Fibroblast of skin of back (primary cell): ENCODE results near the gene SLC2A4RG.
"Not testable (repeated sequence)": the region's sequence is repeated elsewhere in the genome, so short reads cannot be mapped to it uniquely, and the experiment has no call there.

Source experiments
- DNase-seq: peaks from one replicate; pipeline ENCODE4 v3.0.0-alpha.2; 2013

SLC2A4RG gene

DNA sequence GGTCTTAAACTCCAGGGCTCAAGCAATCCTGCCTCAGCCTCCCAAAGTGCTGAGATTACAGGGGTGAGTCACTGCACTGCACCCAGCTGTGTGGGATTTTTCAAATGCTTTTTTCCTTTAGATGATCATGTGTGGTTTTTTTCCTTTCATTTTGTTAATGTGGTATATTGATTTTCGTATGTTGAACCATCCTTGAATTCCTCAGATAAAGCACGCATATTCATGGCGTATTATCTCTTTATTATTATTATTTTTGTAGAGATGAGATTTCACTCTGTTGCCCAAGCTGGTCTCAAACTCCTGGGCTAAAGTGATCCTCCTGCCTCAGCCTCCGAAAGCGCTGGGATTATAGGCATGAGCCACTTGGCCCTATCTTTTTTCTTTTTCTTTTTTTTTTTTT is 24.7 kb upstream of the SLC2A4RG start:
- DNase-seq, result no peak

DNA sequence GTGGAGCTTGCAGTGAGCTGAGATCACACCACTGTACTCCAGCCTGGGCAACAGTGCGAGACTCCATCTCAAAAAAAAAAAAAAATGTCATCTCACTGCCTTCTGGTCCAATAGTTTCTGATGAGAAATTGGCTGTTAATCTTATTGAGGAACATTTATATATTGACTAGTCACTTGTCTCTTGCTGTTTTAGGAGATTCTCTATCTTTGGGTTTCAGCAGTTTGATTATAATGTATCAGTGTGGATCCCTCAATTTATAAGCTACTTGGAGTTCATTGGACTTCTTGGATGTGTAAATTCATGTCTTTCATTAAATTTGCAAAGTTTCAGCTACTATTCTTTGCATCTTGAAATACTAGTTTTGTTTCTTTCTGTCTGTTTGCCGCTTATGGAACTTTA is 20.6 kb upstream of the SLC2A4RG start:
- DNase-seq, result no peak

DNA sequence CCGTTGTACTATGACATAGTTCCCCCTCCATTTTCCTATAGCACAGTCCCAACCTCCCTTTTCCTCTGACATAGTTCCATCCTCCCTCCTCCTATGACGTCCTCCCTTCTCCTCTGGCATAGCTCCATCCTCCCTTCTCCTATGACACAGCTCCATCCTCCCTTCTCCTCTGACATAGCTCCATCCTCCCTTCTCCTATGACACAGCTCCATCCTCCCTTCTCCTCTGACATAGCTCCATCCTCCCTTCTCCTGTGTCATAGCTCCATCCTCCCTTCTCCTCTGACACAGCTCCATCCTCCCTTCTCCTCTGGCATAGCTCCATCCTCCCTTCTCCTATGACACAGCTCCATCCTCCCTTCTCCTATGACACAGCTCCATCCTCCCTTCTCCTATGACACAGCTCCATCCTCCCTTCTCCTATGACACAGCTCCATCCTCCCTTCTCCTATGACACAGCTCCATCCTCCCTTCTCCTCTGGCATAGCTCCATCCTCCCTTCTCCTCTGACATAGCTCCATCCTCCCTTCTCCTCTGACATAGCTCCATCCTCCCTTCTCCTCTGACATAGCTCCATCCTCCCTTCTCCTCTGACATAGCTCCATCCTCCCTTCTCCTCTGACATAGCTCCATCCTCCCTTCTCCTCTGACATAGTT is 16.5 kb upstream of the SLC2A4RG start:
- DNase-seq, result not testable (repeated sequence)

DNA sequence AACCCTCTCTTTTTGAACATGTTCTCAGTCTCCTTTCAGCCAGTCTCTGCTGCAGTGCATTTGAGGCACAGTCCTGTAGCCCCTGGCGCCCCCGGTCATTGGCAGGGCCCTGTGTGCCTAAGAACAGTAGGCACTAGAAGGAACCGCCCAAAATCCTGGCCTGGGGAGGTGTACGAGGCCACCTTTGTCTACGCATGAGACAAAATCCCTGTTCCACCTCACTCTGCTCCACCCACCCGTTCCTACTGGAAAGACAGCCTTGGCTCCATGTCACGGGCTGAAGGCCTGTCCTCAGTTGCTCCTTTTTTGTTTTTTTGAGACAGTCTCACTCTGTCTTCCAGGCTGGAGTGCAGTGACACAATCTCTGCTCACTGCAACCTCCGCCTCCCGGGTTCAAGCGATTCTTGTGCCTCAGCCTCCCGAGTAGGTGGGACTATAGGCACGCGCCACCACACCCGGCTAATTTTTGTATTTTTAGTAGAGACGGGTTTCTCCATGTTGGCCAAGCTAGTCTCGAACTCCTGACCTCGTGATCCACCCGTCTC is 9.3 kb upstream of the SLC2A4RG start:
- not testable (repeated sequence) for DNase-seq

DNA sequence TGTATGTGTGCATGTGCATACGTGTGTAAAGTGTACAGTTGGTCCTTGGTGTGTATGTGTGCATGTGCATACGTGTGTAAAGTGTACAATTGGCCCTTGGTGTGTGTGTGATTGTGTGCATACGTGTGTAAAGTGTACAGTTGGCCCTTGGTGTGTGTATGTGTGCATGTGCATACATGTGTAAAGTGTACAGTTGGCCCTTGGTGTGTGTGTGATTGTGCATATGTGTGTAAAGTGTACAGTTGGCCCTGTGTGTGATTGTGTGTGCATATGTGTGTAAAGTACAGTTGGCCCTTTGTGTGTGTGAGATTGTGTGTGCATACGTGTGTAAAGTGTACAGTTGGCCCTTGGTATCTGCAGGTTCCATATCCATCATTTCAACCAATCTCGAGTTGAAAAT is 8.2 kb upstream of the SLC2A4RG start:
- DNase-seq, result no peak

DNA sequence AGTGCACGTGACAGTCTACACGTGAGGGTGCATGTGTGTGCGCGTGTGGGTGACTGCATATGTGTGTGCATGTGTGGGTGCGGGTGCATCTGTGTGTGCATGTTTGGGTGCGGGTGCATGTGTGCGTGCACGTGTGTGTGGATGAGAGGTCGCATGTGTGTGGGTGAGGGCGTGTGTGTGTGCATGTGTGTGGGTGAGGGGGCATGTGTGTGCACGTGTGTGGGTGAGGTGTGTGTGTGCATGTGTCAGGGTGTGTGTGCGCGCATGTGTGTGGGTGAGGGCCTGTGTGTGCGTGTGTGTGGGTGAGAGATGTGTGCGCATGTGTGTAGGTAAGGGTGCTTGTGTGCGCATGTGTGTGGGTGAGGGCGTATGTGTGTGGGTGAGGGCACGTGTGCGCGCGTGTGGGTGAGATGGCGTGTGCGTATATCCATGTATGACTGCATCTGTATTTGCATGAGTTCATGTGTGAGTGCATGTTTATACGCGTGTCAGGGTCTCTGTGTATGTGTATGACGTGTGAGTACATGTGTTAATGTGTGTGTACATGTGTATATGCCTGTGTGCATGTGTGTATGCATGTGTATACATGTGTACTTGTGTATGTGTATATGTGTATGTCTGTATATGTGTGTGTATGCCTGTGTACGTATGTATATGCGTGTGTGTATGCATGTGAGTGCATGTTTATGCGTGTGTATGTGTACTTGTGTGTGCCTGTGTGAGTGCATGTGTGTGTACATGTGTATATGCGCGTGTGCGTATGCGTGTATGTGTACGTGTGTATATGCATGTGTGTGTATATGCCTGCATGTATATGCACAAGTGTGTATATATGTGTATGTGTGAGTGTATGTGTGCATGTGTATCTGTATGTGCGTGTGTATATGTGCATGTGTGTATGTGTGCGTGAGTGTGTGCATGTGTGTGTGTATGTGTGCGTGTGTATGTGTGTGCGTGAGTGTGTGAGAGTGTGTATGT is 7.2 kb upstream of the SLC2A4RG start:
- no peak for DNase-seq

DNA sequence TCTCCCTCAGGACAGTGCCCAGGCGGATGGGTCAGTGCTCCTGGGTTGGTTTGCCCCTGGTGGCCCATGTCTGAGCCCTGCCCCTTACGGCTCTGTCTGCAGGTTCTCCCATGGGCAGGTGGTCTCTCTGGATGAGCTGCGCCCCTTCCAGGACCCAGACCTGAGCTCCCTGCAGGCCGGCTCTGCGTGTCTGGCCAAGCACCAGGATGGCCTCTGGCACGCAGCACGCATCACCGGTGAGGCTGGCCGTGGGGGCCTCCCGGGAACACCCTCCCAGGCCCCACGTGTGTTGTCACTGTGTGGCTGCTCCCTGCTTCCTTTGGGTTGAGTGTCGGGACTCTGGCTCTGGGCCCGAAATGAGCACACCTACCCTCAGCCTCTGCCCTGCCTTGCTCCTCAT is 6.5 kb upstream of the SLC2A4RG start:
- no peak for DNase-seq

DNA sequence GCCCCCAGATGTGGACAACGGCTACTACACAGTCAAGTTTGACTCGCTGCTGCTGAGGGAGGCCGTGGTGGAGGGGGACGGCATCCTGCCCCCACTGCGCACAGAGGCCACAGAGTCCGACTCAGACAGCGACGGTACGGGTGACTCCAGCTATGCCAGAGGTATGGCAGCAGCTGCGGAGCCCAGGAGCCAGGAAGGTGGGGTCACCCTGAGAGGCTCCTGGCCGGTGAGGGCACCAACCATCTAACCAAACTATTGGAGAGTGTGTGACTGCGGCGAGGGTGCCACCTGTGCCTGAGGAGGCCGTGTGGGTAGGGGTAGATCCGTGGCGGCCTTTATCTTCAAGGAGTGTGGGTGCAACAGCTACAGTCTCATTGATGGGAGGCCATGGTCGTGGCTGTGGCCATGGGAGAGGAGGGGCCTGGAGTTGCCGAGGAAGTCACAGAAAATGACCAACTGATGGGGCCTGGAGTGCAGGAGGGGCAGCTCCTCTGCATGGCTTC is 5.9 kb upstream of the SLC2A4RG start:
- no peak for DNase-seq

DNA sequence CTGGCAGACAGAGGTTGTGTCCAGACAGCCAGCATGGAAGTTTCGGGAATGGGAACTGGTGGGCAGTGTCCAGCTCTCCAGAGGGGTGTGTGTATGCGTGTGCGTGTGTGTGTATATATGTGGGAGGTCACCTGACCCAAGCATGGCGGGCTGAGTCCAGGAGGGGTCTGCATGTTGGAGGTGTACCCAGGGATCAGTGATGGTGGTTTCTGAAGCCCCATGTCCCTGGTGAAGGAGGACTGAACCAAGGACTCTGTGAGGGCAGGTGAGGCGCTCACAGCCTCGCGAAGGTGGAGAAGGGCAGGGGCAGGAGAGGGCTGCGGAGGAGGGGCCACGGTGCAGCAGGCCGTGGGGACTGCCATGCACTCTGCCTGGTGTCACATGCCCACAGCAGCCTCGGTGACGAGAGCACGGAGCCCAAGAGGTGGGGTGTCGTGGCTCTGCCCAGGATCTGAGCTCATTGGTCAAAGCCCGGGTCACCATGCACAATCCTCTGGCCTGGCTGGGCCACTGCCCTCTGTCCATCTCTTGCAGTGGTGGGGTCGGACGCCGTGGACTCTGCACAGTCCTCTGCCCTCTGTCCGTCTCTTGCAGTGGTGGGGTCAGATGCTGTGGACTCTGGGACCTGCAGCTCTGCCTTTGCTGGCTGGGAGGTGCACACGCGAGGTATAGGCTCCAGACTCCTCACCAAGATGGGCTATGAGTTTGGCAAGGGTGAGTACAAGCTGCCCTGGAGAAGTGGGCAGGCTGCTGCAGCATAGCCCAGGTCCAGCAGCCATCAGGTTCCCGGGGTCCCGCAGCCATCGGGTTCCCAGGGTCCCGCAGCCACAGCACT is 5.2 kb upstream of the SLC2A4RG start:
- no peak for DNase-seq

DNA sequence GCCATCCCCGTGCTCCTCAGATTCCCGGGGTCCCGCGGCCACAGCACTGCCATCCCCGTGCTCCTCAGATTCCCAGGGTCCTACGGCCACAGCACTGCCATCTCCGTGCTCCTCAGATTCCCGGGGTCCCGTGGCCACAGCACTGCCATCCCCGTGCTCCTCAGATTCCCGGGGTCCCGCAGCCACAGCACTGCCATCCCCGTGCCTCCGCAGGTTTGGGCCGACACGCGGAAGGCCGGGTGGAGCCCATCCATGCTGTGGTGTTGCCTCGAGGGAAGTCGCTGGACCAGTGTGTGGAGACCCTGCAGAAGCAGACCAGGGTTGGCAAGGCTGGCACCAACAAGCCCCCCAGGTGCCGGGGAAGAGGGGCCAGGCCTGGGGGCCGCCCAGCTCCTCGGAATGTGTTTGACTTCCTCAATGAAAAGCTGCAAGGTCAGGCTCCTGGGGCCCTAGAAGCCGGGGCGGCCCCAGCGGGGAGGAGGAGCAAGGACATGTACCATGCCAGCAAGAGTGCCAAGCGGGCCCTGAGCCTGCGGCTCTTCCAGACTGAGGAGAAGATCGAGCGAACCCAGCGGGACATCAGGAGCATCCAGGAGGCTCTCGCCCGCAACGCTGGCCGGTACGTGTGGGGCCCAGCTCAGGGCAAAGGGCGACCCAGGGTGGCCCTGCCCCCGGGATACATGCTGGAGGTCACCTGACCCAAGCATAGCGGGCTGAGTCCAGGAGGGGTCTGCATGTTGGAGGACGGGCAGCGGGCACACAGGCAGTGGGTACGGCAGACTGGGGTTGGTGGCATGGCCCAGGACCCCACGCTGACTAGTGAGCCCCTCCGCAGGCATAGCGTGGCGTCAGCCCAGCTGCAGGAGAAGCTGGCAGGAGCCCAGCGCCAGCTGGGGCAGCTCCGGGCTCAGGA is 4.4 kb upstream of the SLC2A4RG start:
- DNase-seq, result no peak

DNA sequence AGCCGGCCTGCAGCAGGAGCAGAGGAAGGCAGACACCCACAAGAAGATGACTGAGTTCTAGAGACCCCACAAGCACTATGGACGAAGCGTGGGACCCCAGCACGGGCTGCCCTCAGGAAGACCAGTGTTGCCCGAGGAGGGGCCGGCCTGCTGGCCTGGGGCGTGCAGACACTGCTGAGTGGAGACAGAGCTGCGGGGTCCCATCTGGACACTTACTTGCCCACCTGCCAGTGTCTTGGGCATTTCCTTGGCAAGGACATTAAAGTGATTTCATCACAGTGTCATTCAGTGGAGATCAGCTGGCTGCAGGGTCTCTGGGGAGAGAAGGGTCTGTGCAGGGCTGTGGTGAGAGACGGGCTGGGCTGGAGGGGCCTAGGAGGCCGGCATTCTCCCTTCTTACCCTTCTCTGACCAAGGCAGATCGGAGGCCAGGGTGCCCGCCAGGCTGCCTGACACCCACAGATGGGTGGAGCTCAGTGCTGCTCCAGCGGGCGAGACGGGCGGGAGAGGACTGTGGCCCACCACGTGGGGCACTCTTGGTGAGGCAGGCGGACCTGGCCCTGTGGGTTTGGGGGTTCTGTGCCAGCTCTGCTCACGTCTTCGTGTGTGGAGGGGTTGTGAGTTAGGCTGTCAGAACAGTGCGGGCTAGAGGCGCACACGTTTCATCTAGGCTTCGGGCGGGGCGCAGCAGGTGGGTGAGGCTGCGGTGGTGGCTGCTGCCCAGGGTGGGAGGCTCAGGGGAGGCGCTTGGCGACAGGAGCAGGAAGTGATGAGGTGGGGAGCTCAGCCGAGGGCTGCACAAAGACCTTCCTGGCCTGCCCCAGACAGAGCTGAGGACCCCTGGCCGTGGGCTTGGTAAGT is 3.5 kb upstream of the SLC2A4RG start, which contains the start of gene LIME1:
Gene LIME1 (plus strand): TSS at position 806 of the 860 bp plus-strand sequence. CDS start 886 bp downstream, outside the sequence.
- no peak for DNase-seq

DNA sequence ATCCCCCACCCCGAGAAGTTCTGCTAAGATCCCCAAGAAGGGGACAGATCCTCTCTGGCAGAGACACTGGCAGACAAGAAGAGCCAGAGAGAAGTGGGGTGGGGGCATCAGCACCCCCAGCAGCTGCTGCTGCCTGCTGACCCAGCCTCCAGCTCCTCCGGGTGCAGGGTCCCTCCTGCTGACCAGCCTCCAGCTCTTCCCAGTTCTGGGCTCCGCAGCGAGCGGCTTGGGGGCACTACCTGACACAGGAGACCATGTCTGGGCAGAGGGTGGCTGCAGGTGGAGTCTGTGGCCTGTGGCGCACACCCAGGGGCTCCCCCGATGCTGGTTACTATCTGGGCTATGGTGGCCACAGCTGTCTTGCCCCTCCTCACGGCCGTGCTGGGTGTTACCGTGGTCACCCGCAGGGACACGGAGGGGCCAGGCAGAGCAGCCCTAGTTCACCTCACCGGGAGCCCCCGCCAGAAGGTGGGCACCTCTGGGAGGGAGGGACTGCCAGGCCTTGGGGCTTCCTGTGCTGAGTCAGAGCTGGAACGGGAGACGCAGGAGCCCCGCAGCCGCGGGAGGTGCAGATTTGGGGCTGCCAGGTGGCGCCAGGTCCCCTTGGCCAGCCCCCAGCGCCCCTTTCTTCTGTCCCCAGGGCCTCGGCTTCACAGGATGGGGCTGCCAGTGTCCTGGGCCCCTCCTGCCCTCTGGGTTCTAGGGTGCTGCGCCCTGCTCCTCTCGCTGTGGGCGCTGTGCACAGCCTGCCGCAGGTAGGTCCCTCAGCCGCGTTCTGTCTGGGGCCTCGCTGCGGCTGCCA is 2.5 kb upstream of the SLC2A4RG start:
- no peak for DNase-seq

DNA sequence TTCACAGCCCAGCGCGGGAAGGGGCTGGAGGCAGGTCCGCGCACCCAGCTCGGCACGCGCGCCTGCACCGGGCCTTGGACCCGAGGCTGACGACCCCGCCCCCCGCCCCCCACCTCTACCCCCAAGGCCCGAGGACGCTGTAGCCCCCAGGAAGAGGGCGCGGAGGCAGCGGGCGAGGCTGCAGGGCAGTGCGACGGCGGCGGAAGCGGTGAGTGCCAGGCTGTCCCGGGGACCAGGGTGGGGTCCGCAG is 2.0 kb upstream of the SLC2A4RG start:
- no peak for DNase-seq

DNA sequence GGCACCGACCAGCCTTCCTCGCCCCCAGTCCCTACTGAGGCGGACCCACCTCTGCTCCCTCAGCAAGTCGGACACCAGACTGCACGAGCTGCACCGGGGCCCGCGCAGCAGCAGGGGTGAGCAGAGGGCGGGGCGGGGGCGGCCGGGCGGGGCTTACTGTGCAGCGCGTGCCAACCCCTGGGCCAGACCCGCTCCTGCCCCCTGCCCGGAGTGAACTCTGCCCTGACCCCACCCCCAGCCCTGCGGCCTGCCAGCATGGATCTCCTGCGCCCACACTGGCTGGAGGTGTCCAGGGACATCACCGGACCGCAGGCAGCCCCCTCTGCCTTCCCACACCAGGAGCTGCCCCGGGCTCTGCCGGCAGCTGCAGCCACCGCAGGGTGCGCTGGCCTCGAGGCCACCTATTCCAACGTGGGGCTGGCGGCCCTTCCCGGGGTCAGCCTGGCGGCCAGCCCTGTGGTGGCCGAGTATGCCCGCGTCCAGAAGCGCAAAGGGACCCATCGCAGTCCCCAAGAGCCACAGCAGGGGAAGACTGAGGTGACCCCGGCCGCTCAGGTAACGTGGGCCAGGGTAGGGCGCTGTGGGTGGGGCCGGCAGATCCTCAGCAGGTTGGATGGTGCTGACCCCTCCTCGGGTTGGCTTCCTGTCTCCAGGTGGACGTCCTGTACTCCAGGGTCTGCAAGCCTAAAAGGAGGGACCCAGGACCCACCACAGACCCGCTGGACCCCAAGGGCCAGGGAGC is 1.5 kb upstream of the SLC2A4RG start:
- DNase-seq, result no peak

DNA sequence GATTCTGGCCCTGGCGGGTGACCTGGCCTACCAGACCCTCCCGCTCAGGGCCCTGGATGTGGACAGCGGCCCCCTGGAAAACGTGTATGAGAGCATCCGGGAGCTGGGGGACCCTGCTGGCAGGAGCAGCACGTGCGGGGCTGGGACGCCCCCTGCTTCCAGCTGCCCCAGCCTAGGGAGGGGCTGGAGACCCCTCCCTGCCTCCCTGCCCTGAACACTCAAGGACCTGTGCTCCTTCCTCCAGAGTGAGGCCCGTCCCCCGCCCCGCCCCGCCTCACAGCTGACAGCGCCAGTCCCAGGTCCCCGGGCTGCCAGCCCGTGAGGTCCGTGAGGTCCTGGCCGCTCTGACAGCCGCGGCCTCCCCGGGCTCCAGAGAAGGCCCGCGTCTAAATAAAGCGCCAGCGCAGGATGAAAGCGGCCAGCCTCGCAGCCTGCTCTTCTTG is 868 bp upstream of the SLC2A4RG start:
- peak; percentile 17 for DNase-seq

DNA sequence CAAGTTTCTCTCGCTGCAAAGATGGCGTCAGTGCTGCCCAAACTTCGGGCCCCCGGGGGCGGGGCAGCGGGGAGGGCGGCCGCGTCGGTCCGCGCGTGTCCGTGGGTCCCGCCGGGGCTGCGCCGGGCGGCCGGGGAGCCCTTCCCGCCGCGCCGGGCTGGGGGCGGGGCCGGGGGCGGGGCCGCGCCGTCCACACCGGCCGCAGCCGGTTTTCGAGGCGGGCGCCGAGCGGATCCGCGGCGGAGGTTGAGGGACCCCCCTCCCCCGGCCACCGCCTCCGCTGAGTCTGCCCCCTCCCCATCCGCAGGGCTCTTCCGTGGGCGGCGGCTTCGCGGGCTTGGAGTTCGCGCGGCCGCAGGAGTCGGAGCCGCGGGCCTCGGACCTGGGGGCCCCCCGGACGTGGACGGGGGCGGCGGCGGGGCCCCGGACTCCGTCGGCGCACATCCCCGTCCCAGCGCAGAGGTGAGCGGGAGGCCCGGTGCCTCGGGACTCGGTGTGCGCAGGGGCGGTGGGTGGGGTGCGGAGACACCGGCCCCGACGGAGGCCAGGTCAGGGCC is 572 bp downstream of the SLC2A4RG start:
- DNase-seq, result peak; percentile 33

DNA sequence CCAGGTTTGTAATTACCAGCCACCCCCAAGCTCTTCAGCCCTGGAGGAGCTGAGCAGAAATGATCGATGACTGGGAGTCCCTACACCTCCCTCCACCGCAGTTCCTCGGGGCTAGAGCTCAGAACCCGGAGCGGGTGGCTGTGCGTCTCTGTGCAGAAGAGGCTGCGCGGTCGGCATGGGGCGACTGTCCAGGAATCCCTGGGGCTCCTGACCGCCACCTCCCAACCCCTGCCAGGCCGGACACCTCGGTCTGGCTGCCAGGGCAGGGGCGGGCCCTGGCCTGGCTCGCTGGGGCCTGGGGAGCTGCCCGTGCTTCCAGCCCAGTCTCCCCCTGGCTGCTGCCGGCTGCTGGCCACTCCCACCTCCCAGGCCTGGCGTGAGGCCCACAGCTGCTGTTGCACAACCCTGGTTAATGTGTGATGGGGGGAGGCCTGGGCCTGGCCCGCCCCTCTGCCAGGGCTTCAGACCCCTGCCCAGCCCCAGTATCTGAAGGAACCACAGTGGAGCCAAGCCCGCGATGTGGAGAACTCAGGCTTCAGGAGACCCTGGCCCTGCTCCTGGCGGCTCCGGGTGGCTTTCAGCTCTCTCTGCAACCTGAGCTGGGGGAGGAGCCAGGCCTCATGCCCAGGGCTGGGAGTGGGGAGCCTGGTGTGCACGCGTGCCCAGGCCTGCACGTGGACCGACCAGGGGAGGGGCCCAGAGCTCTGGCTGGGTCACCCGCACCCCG is 1.2 kb downstream of the SLC2A4RG start:
- DNase-seq, result peak; percentile 80

DNA sequence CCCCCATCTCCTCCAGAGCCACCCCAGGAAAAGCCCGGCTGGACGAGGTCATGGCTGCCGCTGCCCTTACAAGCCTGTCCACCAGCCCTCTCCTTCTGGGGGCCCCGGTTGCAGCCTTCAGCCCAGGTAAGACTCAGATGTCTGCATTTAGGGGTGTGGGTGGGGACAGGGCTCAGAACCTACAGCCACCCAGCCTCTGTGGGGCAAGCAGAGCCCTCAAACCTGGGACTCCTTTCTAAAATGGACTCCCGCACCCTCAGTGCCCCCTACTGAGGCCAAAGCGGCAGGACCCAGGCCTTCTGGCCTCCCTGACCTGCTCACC is 1.7 kb downstream of the SLC2A4RG start:
- no peak for DNase-seq
